K562 (cell line): Measurements from ENCODE around the gene RAB3D. TPM values are rescaled to one million over a fixed set of nuclear protein-coding genes. Genes with fewer than 3 reads are reported as not detected.

Experiments
- ARID3B ChIP-seq: fragments of 250-450 bp; sonication (Bioruptor Pico); IDR thresholded peaks from 2 replicates; pipeline ENCODE4 v1.4.0; 2020; ENCODE audit warnings: borderline replicate concordance
- ASH1L ChIP-seq: fragments of 450-650 bp; IDR thresholded peaks from 2 replicates; pipeline ENCODE4 v1.6.1; 2018; ENCODE audit warnings: borderline replicate concordance, mild to moderate bottlenecking, low read depth; ENCODE audit not compliant: partially characterized antibody
- BHLHE40 ChIP-seq: IDR thresholded peaks from 2 replicates; pipeline ENCODE4 v1.6.1; 2011; ENCODE audit warnings: low read length, improper control_type of control experiment
- CAMTA2 ChIP-seq: fragments of 250-450 bp; sonication (Bioruptor Pico); conservative IDR thresholded peaks from 2 replicates; pipeline ENCODE4 v1.5.1; 2022
- ETS2 ChIP-seq: IDR thresholded peaks from 2 replicates; pipeline ENCODE4 v1.6.1; 2016; ENCODE audit warnings: borderline replicate concordance, missing genetic modification characterization, mild to moderate bottlenecking, moderate library complexity, missing compliant biosample characterization; ENCODE audit not compliant: poor library complexity, severe bottlenecking
- FOXA3 ChIP-seq, 2 experiments: fragments of 450-650 bp in 1 of 2; sonication (generic) in 1 of 2; formaldehyde crosslinking; IDR thresholded peaks in 1 of 2; conservative IDR thresholded peaks in 1 of 2; 2 replicates each; pipeline versions ENCODE4 v1.4.0 to v1.8.0; 2020 to 2022; ENCODE audit warnings: mild to moderate bottlenecking in 2 of 2, missing genetic modification reagents in 1 of 2
- HDAC6 ChIP-seq: IDR thresholded peaks from 2 replicates; pipeline ENCODE4 v1.6.1; 2012; ENCODE audit warnings: low read depth, mild to moderate bottlenecking, control low read depth, inconsistent platforms, low read length, moderate library complexity
- HMG20A ChIP-seq: fragments of 450-650 bp; formaldehyde crosslinking; conservative IDR thresholded peaks from 2 replicates; pipeline ENCODE4 v1.4.0; 2020; ENCODE audit warnings: mild to moderate bottlenecking, mixed read lengths
- NFATC3 ChIP-seq: fragments of 450-650 bp; IDR thresholded peaks from 2 replicates; pipeline ENCODE4 v1.6.1; 2017; ENCODE audit warnings: mild to moderate bottlenecking
- NKRF ChIP-seq: fragments of 450-650 bp; IDR thresholded peaks from 2 replicates; pipeline ENCODE4 v1.6.1; 2016; ENCODE audit warnings: borderline replicate concordance
- POLR2G ChIP-seq: fragments of 200-400 bp; formaldehyde crosslinking; IDR thresholded peaks from 2 replicates; pipeline ENCODE4 v1.6.1; 2017; ENCODE audit warnings: low read depth, mild to moderate bottlenecking, antibody characterized with exemption, low read length, moderate library complexity
- SMAD4 ChIP-seq: fragments of 250-450 bp; sonication (Bioruptor Pico); conservative IDR thresholded peaks from 2 replicates; pipeline ENCODE4 v1.8.0; 2021; ENCODE audit warnings: inconsistent platforms, mild to moderate bottlenecking, moderate library complexity
- SP2 ChIP-seq: IDR thresholded peaks from 2 replicates; pipeline ENCODE4 v1.6.1; 2011; ENCODE audit warnings: mild to moderate bottlenecking, low read depth, low read length, moderate library complexity; ENCODE audit not compliant: poor library complexity, severe bottlenecking; ENCODE audit errors: extremely low read depth
- U2AF2 ChIP-seq: fragments of 200-400 bp; formaldehyde crosslinking; optimal IDR thresholded peaks from 2 replicates; pipeline ENCODE3; 2017; ENCODE audit warnings: low read depth, mild to moderate bottlenecking, low read length
- ZBTB26 ChIP-seq: fragments of 450-650 bp; formaldehyde crosslinking; IDR thresholded peaks from 2 replicates; pipeline ENCODE4 v1.4.0; 2022; ENCODE audit warnings: missing genetic modification characterization
- ZHX1 ChIP-seq: fragments of 150-350 bp; conservative IDR thresholded peaks from 2 replicates; pipeline ENCODE4 v1.6.1; 2014; ENCODE audit warnings: low read length
- polyA plus RNA-seq, 8 experiments: library from polyadenylated mRNA; depleted of rRNA in 4 of 8; stranded (reverse) in 5 of 8; unstranded in 3 of 8; fragments of >200 nt; fragmentation: Nextera tagmentation in 2 of 8; fragmentation: Illumina TruSeq in 1 of 8; extraction: Ambion mirVana in 2 of 8; extraction: Trizol in 1 of 8; gene quantifications; 2 replicates each; pipeline versions ENCODE4 v1.2.1 to v1.2.3, GENCODE V29; 2011 to 2014; ENCODE audit warnings: inconsistent platforms in 1 of 8, missing spikeins in 1 of 8
- total RNA-seq, 7 experiments: library from RNA; depleted of rRNA in 6 of 7; stranded (reverse); fragments of >200 nt in 6 of 7; fragmentation: Illumina TruSeq in 2 of 7; extraction: Trizol in 2 of 7; gene quantifications; 2 replicates each; pipeline versions ENCODE4 v1.2.1 to v1.2.3, GENCODE V29; 2011 to 2021; ENCODE audit warnings: low replicate concordance in 1 of 7

RAB3D gene
- total and polyA plus RNA-seq, 9 of the 15 experiments (the other 6 are each of a cell fraction or from before 2014, with no cell fraction given), result 0.34 to 3.3 (median 1.3) TPM

- TF ChIP-seq NKRF (0 out of 2 replicates have a peak, but pooled peaks have one; percentile 30), U2AF2 (no peak), SMAD4 (no peak; the same call in 1 of the 2 replicates), HMG20A (CRISPR knock-in tag) (no peak), HDAC6 (no peak), NFATC3 (no peak), BHLHE40 (peak; percentile 35; the same call in 1 of the 2 replicates), POLR2G (no peak), ZBTB26 (CRISPR knock-in tag) (no peak), FOXA3 (CRISPR knock-in tag; conservative IDR thresholded peaks at IDR 0.05 in 1 of 2, IDR thresholded peaks at IDR 0.05 in 1 of 2) (no peak), SP2 (no peak), ETS2 (tag) (no peak), ARID3B (no peak), ASH1L (no peak), CAMTA2 (CRISPR knock-in tag) (no peak), ZHX1 (no peak)
Measured at GRCh38 chr19:11293433-11294389, 45.7 kb downstream of the RAB3D start (continued).
